PC-3 (cell line): ENCODE measurements around the gene ADIG. TPM values are rescaled to one million over a fixed set of nuclear protein-coding genes. Genes with fewer than 3 reads are reported as not detected.
"Not testable (repeated sequence)": the region's sequence is repeated elsewhere in the genome, so short reads cannot be mapped to it uniquely, and the experiment has no call there.

Experiments used
- ATAC-seq: fragments of 200-7000 bp; cut with Tn5 transposase; 2 replicates; pipeline ENCODE4 v1.9.1; 2020; ENCODE audit warnings: mild to moderate bottlenecking, moderate library complexity
- BruUV-seq: library from RNA; stranded (reverse); fragments of 400-500 nt; replicated peaks from 2 replicates; lab custom pipeline; 2021; lab: Mats Ljungman, UMichigan
- CTCF ChIA-PET: fragments of 300-600 bp; sonication (Branson Sonifier 250); formaldehyde crosslinking; loops from one replicate; lab custom pipeline; 2022; ENCODE audit warnings: antibody characterized with exemption; lab: Charles Lee
- POLR2A ChIA-PET: fragments of 300-600 bp; sonication (Branson Sonifier 250); formaldehyde crosslinking; loops from one replicate; lab custom pipeline; 2022; ENCODE audit warnings: antibody characterized with exemption; ENCODE audit not compliant: unreplicated experiment; lab: Charles Lee
- DNase-seq: peaks from one replicate; pipeline ENCODE4 v3.0.0-alpha.2; 2015
- H2AFZ ChIP-seq: fragments of 300-600 bp; sonication (generic); 2 replicates; pipeline ENCODE4 v1.6.0; 2016; ENCODE audit warnings: antibody characterized with exemption, low read length
- H3F3A ChIP-seq: fragments of 300-600 bp; sonication (generic); one replicate; pipeline ENCODE4 v1.6.0; 2017; ENCODE audit warnings: antibody characterized with exemption, low read length, control low read depth, mild to moderate bottlenecking; ENCODE audit not compliant: unreplicated experiment
- H3K27ac ChIP-seq: fragments of 300-600 bp; sonication (generic); 2 replicates; pipeline ENCODE4 v1.5.1; 2016; ENCODE audit warnings: mild to moderate bottlenecking, low read length
- H3K27me3 ChIP-seq: fragments of 300-600 bp; sonication (generic); 2 replicates; pipeline ENCODE4 v1.6.1; 2016; ENCODE audit warnings: low read length, mixed read lengths
- H3K36me3 ChIP-seq: fragments of 300-600 bp; sonication (generic); 2 replicates; pipeline ENCODE4 v1.6.1; 2016; ENCODE audit warnings: low read depth, mixed run types, low read length, mixed read lengths
- H3K4me1 ChIP-seq: fragments of 300-600 bp; sonication (generic); 2 replicates; pipeline ENCODE4 v1.5.1; 2016; ENCODE audit warnings: low read length; ENCODE audit not compliant: insufficient read depth
- H3K4me2 ChIP-seq: fragments of 300-600 bp; sonication (generic); 2 replicates; pipeline ENCODE4 v1.6.0; 2016; ENCODE audit warnings: low read length
- H3K4me3 ChIP-seq: fragments of 300-600 bp; sonication (generic); 2 replicates; pipeline ENCODE4 v1.5.1; 2016; ENCODE audit warnings: mild to moderate bottlenecking, low read length, mixed read lengths
- H3K79me2 ChIP-seq: fragments of 300-600 bp; sonication (generic); 2 replicates; pipeline ENCODE4 v1.6.1; 2017; ENCODE audit warnings: low read length, mixed read lengths
- H3K9ac ChIP-seq: fragments of 300-600 bp; sonication (generic); 2 replicates; pipeline ENCODE4 v1.6.0; 2016; ENCODE audit warnings: mild to moderate bottlenecking, low read length
- H3K9me2 ChIP-seq: fragments of 300-600 bp; sonication (generic); replicated peaks from 2 replicates; pipeline ENCODE4 v1.6.1; 2016; ENCODE audit warnings: mixed run types, low read length, mixed read lengths
- H3K9me3 ChIP-seq: fragments of 300-600 bp; sonication (generic); 2 replicates; pipeline ENCODE4 v1.6.1; 2016; ENCODE audit warnings: low read length, mixed read lengths
- H4K20me1 ChIP-seq: fragments of 300-600 bp; sonication (generic); 2 replicates; pipeline ENCODE4 v1.6.1; 2016; ENCODE audit warnings: low read length, mixed read lengths
- CTCF ChIP-seq: fragments of 300-600 bp; sonication (generic); conservative IDR thresholded peaks from 2 replicates; pipeline ENCODE4 v1.5.1; 2017; ENCODE audit warnings: antibody characterized with exemption, low read depth, mild to moderate bottlenecking, low read length
- EZH2 ChIP-seq: fragments of 300-600 bp; sonication (generic); IDR thresholded peaks from one replicate; pipeline ENCODE4 v1.6.1; 2017; ENCODE audit warnings: antibody characterized with exemption, mild to moderate bottlenecking, low read length; ENCODE audit not compliant: unreplicated experiment
- EZH2phosphoT487 ChIP-seq: fragments of 300-600 bp; sonication (generic); IDR thresholded peaks from 2 replicates; pipeline ENCODE4 v1.6.1; 2018; ENCODE audit warnings: mild to moderate bottlenecking, antibody characterized with exemption, low read length, borderline replicate concordance
- intact Hi-C: fragments of 100-400 bp; cut with micrococcal nuclease; formaldehyde crosslinking; loops from 2 replicates; pipeline ENCODE4 v1.9.0; 2023
- total RNA-seq: library from RNA; depleted of rRNA; stranded (reverse); fragments of >200 nt; gene quantifications from 2 replicates; pipeline ENCODE4 v1.2.3, GENCODE V29; 2014

ADIG gene
- total RNA-seq, 1 experiment from 2014 or later: not detected

- no peaks in the 10 kb centered on the region for H3K9me3 ChIP-seq
- H3K79me2 ChIP-seq: no peaks in the 10 kb centered on the region
- H3K4me1 ChIP-seq: no peaks in the 10 kb centered on the region
- H3K9me2 ChIP-seq: no peaks in the 10 kb centered on the region
- no peak overlapping the region for H3K9ac ChIP-seq
- no peak overlapping the region for H2AFZ ChIP-seq
- H3K27ac ChIP-seq: no peak overlapping the region
- ATAC-seq: no peak
- intact Hi-C loops: no loop called here
- H3K4me3 ChIP-seq: no peak overlapping the region
- no peak for TF ChIP-seq CTCF
- TF ChIP-seq EZH2phosphoT487: no peak
- TF ChIP-seq EZH2: no peak
- H4K20me1 ChIP-seq: no peaks in the 10 kb centered on the region
- ChIA-PET CTCF (no interaction called here), POLR2A (no interaction called here)
- BruUV-seq: no TSS peak
- H3K36me3 ChIP-seq: no peaks in the 10 kb centered on the region
- H3F3A ChIP-seq: no peaks in the 10 kb centered on the region
- no peak overlapping the region for H3K4me2 ChIP-seq
- no peaks in the 10 kb centered on the region for H3K27me3 ChIP-seq
- DNase-seq: no peak
Measured at GRCh38 chr20:38590676-38591473, 9.9 kb downstream of the ADIG start.

- H3K27ac ChIP-seq: no peak overlapping the region
- no TSS peak for BruUV-seq
- no peaks in the 10 kb centered on the region for H3K27me3 ChIP-seq
- no peaks in the 10 kb centered on the region for H3F3A ChIP-seq
- H3K36me3 ChIP-seq: no peaks in the 10 kb centered on the region
- H3K79me2 ChIP-seq: no peaks in the 10 kb centered on the region
- H3K9me2 ChIP-seq: no peaks in the 10 kb centered on the region
- intact Hi-C loops: no loop called here
- no peak overlapping the region for H2AFZ ChIP-seq
- no peaks in the 10 kb centered on the region for H4K20me1 ChIP-seq
- H3K4me2 ChIP-seq: no peak overlapping the region
- ChIA-PET CTCF (no interaction called here), POLR2A (no interaction called here)
- no peaks in the 10 kb centered on the region for H3K9me3 ChIP-seq
- TF ChIP-seq EZH2 (no peak), EZH2phosphoT487 (no peak), CTCF (no peak)
- DNase-seq (no peak), ATAC-seq (no peak)
- H3K9ac ChIP-seq: no peak overlapping the region
- no peaks in the 10 kb centered on the region for H3K4me1 ChIP-seq
- no peak overlapping the region for H3K4me3 ChIP-seq
Measured at GRCh38 chr20:38591474-38592410, 10.7 kb downstream of the ADIG start.

DNA sequence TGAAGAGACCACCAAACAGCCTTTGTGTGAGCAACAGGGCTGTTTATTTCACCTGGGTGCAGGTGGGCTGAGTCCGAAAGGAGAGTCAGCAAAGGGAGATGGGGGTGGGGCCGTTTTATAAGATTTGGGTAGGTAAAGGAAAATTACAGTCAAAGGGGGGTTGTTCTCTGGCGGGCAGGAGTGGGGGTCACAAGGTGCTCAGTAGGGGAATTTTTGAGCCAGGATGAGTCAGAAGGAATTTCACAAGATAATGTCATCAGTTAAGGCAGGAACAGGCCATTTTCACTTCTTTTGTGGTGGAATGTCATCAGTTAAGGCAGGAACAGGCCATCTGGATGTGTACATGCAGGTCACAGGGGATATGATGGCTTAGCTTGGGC lies 11.4 kb downstream of the ADIG start:
- H3K4me2 ChIP-seq, H3K36me3 ChIP-seq, H3K4me3 ChIP-seq, H2AFZ ChIP-seq, H3K79me2 ChIP-seq, H3K9me2 ChIP-seq, BruUV-seq, H3K27ac ChIP-seq, H3K27me3 ChIP-seq, CTCF ChIA-PET, H3K4me1 ChIP-seq, intact Hi-C loops, H3K9me3 ChIP-seq, POLR2A ChIA-PET, H3K9ac ChIP-seq, ATAC-seq, DNase-seq, H4K20me1 ChIP-seq, H3F3A ChIP-seq: not testable (repeated sequence)

- H4K20me1 ChIP-seq, H3K4me1 ChIP-seq, H3K9me2 ChIP-seq, H3K9me3 ChIP-seq, H3K27me3 ChIP-seq, ATAC-seq, H2AFZ ChIP-seq, H3K36me3 ChIP-seq, H3K4me3 ChIP-seq, H3K9ac ChIP-seq, H3F3A ChIP-seq, H3K4me2 ChIP-seq, DNase-seq, H3K79me2 ChIP-seq, H3K27ac ChIP-seq, BruUV-seq, POLR2A ChIA-PET, intact Hi-C loops, CTCF ChIA-PET: not testable (repeated sequence)
Measured at GRCh38 chr20:38594281-38594680, 13.3 kb downstream of the ADIG start.
